HUDEP-2 (cell line): ENCODE results near the gene SFXN3.

Source experiments
- DNase-seq, 76 experiments: peaks; one replicate each; lab custom pipeline; 2025; ENCODE audit not compliant: unreplicated experiment in 76 of 76; lab: John Stamatoyannopoulos, UW

The SFXN3 gene

GRCh38 chr10:101013365-101013825, 17.6 kb upstream of the SFXN3 start:
- DNase-seq = no peak

GRCh38 chr10:101014230-101014884, 16.7 kb upstream of the SFXN3 start:
- DNase-seq = peak in 62 of 76 experiments; percentile 10 to 78 (median 54)

- peak in 30 of 76 experiments; percentile 2 to 60 (median 24) for DNase-seq
Measured at GRCh38 chr10:101014966-101015581, 16.0 kb upstream of the SFXN3 start.

- no peak for DNase-seq
Measured at GRCh38 chr10:101015582-101015973, 15.5 kb upstream of the SFXN3 start.

- DNase-seq = no peak
Measured at GRCh38 chr10:101016814-101017213, 14.2 kb upstream of the SFXN3 start.

GRCh38 chr10:101018118-101018599, 12.9 kb upstream of the SFXN3 start:
- no peak for DNase-seq

GRCh38 chr10:101018600-101019439, 12.2 kb upstream of the SFXN3 start:
- peak in 66 of 76 experiments; percentile 4 to 89 (median 63) for DNase-seq

GRCh38 chr10:101019440-101019703, 11.7 kb upstream of the SFXN3 start:
- DNase-seq = no peak

- DNase-seq = no peak
Measured at GRCh38 chr10:101020427-101021075, 10.5 kb upstream of the SFXN3 start.

- DNase-seq = no peak
Measured at GRCh38 chr10:101021239-101021638, 9.8 kb upstream of the SFXN3 start.

GRCh38 chr10:101021692-101022251, 9.3 kb upstream of the SFXN3 start:
- no peak for DNase-seq

- no peak for DNase-seq
Measured at GRCh38 chr10:101022967-101023705, 7.9 kb upstream of the SFXN3 start.

- no peak for DNase-seq
Measured at GRCh38 chr10:101027106-101027720, 3.8 kb upstream of the SFXN3 start.

- DNase-seq = peak in 8 of 76 experiments; percentile 1 to 28 (median 14)
Measured at GRCh38 chr10:101028446-101029337, 2.3 kb upstream of the SFXN3 start.

- no peak for DNase-seq
Measured at GRCh38 chr10:101029520-101030295, 1.3 kb upstream of the SFXN3 start.

- no peak for DNase-seq
Measured at GRCh38 chr10:101030496-101031127, 422 bp upstream of the SFXN3 start.
